ENCODE data around the gene ZCCHC2.

- TF ChIP-seq SMC3 (IDR thresholded peaks at IDR 0.05), result no peak
- no peak for TF ChIP-seq HDAC2 (IDR thresholded peaks at IDR 0.05)
- no peak for TF ChIP-seq CTCF (IDR thresholded peaks at IDR 0.05)
- no peak for TF ChIP-seq KDM1A (IDR thresholded peaks at IDR 0.05; ENCODE audit: low read depth)
- no peak for TF ChIP-seq POLR2AphosphoS2 (conservative IDR thresholded peaks at IDR 0.05; ENCODE audit: low read length)
- no peak for TF ChIP-seq MYC (IDR thresholded peaks at IDR 0.05; ENCODE audit: borderline replicate concordance, low read length)
- TF ChIP-seq, protein P1, sequence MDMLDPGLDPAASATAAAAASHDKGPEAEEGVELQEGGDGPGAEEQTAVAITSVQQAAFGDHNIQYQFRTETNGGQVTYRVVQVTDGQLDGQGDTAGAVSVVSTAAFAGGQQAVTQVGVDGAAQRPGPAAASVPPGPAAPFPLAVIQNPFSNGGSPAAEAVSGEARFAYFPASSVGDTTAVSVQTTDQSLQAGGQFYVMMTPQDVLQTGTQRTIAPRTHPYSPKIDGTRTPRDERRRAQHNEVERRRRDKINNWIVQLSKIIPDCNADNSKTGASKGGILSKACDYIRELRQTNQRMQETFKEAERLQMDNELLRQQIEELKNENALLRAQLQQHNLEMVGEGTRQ (IDR thresholded peaks at IDR 0.05), result no peak
- TF ChIP-seq, protein P2, sequence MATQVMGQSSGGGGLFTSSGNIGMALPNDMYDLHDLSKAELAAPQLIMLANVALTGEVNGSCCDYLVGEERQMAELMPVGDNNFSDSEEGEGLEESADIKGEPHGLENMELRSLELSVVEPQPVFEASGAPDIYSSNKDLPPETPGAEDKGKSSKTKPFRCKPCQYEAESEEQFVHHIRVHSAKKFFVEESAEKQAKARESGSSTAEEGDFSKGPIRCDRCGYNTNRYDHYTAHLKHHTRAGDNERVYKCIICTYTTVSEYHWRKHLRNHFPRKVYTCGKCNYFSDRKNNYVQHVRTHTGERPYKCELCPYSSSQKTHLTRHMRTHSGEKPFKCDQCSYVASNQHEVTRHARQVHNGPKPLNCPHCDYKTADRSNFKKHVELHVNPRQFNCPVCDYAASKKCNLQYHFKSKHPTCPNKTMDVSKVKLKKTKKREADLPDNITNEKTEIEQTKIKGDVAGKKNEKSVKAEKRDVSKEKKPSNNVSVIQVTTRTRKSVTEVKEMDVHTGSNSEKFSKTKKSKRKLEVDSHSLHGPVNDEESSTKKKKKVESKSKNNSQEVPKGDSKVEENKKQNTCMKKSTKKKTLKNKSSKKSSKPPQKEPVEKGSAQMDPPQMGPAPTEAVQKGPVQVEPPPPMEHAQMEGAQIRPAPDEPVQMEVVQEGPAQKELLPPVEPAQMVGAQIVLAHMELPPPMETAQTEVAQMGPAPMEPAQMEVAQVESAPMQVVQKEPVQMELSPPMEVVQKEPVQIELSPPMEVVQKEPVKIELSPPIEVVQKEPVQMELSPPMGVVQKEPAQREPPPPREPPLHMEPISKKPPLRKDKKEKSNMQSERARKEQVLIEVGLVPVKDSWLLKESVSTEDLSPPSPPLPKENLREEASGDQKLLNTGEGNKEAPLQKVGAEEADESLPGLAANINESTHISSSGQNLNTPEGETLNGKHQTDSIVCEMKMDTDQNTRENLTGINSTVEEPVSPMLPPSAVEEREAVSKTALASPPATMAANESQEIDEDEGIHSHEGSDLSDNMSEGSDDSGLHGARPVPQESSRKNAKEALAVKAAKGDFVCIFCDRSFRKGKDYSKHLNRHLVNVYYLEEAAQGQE (IDR thresholded peaks at IDR 0.05), result no peak
- TF ChIP-seq POLR2A (IDR thresholded peaks at IDR 0.05; ENCODE audit: low read length), result no peak
Observed at GRCh38 chr18:62480927-62481326, 41.9 kb upstream of the ZCCHC2 start.
